Stimulated activated naive B cell treated with anti-CD40 and anti-IgM and Interleukin-4, amounts not matched to agents 10 μg/mL and 1 μg/mL and 100 μg/mL, for 72 hours (primary cell): Measurements from ENCODE around the gene GHRL.
"Not testable (repeated sequence)": the region's sequence is repeated elsewhere in the genome, so short reads cannot be mapped to it uniquely, and the experiment has no call there.

Experiments used
- ATAC-seq, 2 donors: fragments of 150-1000 bp; cut with Tn5 transposase; replicated peaks; 2 replicates each; pipeline ENCODE4 v1.10.0; 2021; ENCODE audit warnings: moderate library complexity in 1 of 2
- DNase-seq: peaks from one replicate; pipeline ENCODE4 v3.0.0; 2021
- H3K27ac Mint-ChIP-seq: one replicate; pipeline ENCODE4 v1.8.0; 2022; ENCODE audit warnings: mild to moderate bottlenecking, mixed read lengths
- H3K27me3 Mint-ChIP-seq, 2 donors: one replicate each; pipeline ENCODE4 v1.8.0; 2022; ENCODE audit warnings: mixed read lengths in 2 of 2
- H3K36me3 Mint-ChIP-seq, 2 donors: one replicate each; pipeline ENCODE4 v1.8.0; 2022; ENCODE audit warnings: mixed read lengths in 2 of 2, mild to moderate bottlenecking in 1 of 2
- H3K4me1 Mint-ChIP-seq, 2 donors: one replicate each; pipeline ENCODE4 v1.8.0; 2022; ENCODE audit warnings: mixed read lengths in 2 of 2, mild to moderate bottlenecking in 1 of 2
- H3K4me3 Mint-ChIP-seq, 2 donors: one replicate each; pipeline ENCODE4 v1.8.0; 2022; ENCODE audit warnings: mild to moderate bottlenecking in 2 of 2, mixed read lengths in 2 of 2, moderate library complexity in 1 of 2
- H3K9me3 Mint-ChIP-seq, 2 donors: one replicate each; pipeline ENCODE4 v1.8.0; 2022; ENCODE audit warnings: mixed read lengths in 2 of 2, mild to moderate bottlenecking in 1 of 2

The GHRL gene

GRCh38 chr3:10299175-10299574, 6.4 kb upstream of the GHRL start:
- ATAC-seq, result no peak
- peaks cover 42 to 52% of the 10 kb centered on the region in 2 donors for H3K36me3 Mint-ChIP-seq
- peaks cover 16 to 20% of the 10 kb centered on the region in 2 donors for H3K4me1 Mint-ChIP-seq
- DNase-seq, result no peak
- H3K27ac Mint-ChIP-seq, result peak overlapping the region; percentile 84
- no peaks in the 10 kb centered on the region for H3K9me3 Mint-ChIP-seq
- peak overlapping the region in 1 of 2 donors; percentile 15 for H3K4me3 Mint-ChIP-seq
- no peaks in the 10 kb centered on the region for H3K27me3 Mint-ChIP-seq

GRCh38 chr3:10298064-10298463, 5.3 kb upstream of the GHRL start:
- not testable (repeated sequence) for H3K9me3 Mint-ChIP-seq, DNase-seq, H3K27me3 Mint-ChIP-seq, ATAC-seq, H3K4me3 Mint-ChIP-seq, H3K27ac Mint-ChIP-seq
- peaks cover 20 to 26% of the 10 kb centered on the region in 2 donors for H3K4me1 Mint-ChIP-seq
- peaks cover 39 to 48% of the 10 kb centered on the region in 2 donors for H3K36me3 Mint-ChIP-seq

- Mint-ChIP-seq H3K27ac (peak overlapping the region; percentile 1), H3K36me3 (peaks cover 28 to 50% of the 10 kb centered on the region in 2 donors), H3K27me3 (no peaks in the 10 kb centered on the region), H3K9me3 (no peaks in the 10 kb centered on the region), H3K4me1 (peaks cover 28 to 34% of the 10 kb centered on the region in 2 donors), H3K4me3 (peak overlapping the region; percentile 9 to 52)
- ATAC-seq (no peak), DNase-seq (no peak)
Measured at GRCh38 chr3:10294030-10294586, 1.4 kb upstream of the GHRL start.

- H3K36me3 Mint-ChIP-seq, result peaks cover 36 to 62% of the 10 kb centered on the region in 2 donors
- DNase-seq (no peak), ATAC-seq (no peak)
- H3K4me3 Mint-ChIP-seq, result peak overlapping the region in 1 of 2 donors; percentile 32
- peaks cover 27 to 34% of the 10 kb centered on the region in 2 donors for H3K4me1 Mint-ChIP-seq
- H3K27me3 Mint-ChIP-seq, result no peaks in the 10 kb centered on the region
- H3K9me3 Mint-ChIP-seq, result no peaks in the 10 kb centered on the region
- H3K27ac Mint-ChIP-seq, result peak overlapping the region; percentile 87
Measured at GRCh38 chr3:10291641-10292040, 1.1 kb downstream of the GHRL start.

GRCh38 chr3:10290481-10291176, 2.1 kb downstream of the GHRL start:
- DNase-seq, result no peak
- no peak overlapping the region for H3K4me3 Mint-ChIP-seq
- no peaks in the 10 kb centered on the region for H3K9me3 Mint-ChIP-seq
- H3K27ac Mint-ChIP-seq, result peak overlapping the region; percentile 76
- H3K27me3 Mint-ChIP-seq, result no peaks in the 10 kb centered on the region
- H3K36me3 Mint-ChIP-seq, result peaks cover 33 to 66% of the 10 kb centered on the region in 2 donors
- H3K4me1 Mint-ChIP-seq, result peaks cover 28 to 34% of the 10 kb centered on the region in 2 donors
- no peak for ATAC-seq

GRCh38 chr3:10289787-10290355, 2.9 kb downstream of the GHRL start:
- Mint-ChIP-seq H3K4me1 (peaks cover 27 to 38% of the 10 kb centered on the region in 2 donors), H3K27ac (peak overlapping the region; percentile 76), H3K9me3 (no peaks in the 10 kb centered on the region), H3K4me3 (no peak overlapping the region), H3K27me3 (no peaks in the 10 kb centered on the region), H3K36me3 (peaks cover 32 to 69% of the 10 kb centered on the region in 2 donors)
- DNase-seq (no peak), ATAC-seq (no peak)

- H3K27ac Mint-ChIP-seq, result no peak overlapping the region
- peaks cover 32 to 69% of the 10 kb centered on the region in 2 donors for H3K36me3 Mint-ChIP-seq
- H3K4me3 Mint-ChIP-seq, result no peak overlapping the region
- H3K9me3 Mint-ChIP-seq, result no peaks in the 10 kb centered on the region
- peaks cover 30 to 38% of the 10 kb centered on the region in 2 donors for H3K4me1 Mint-ChIP-seq
- ATAC-seq (no peak), DNase-seq (no peak)
- no peaks in the 10 kb centered on the region for H3K27me3 Mint-ChIP-seq
Measured at GRCh38 chr3:10289077-10289476, 3.7 kb downstream of the GHRL start.

GRCh38 chr3:10288575-10288960, 4.2 kb downstream of the GHRL start:
- peaks cover 31 to 69% of the 10 kb centered on the region in 2 donors for H3K36me3 Mint-ChIP-seq
- H3K4me3 Mint-ChIP-seq, result no peak overlapping the region
- no peaks in the 10 kb centered on the region for H3K27me3 Mint-ChIP-seq
- no peak overlapping the region for H3K27ac Mint-ChIP-seq
- ATAC-seq (no peak), DNase-seq (no peak)
- peaks cover 30 to 38% of the 10 kb centered on the region in 2 donors for H3K4me1 Mint-ChIP-seq
- H3K9me3 Mint-ChIP-seq, result no peaks in the 10 kb centered on the region

GRCh38 chr3:10287936-10288574, 4.7 kb downstream of the GHRL start:
- H3K4me3 Mint-ChIP-seq, result no peak overlapping the region

GRCh38 chr3:10286596-10287295, 6.0 kb downstream of the GHRL start:
- DNase-seq, result peak; percentile 15

More at GRCh38 chr3:10287936-10288574, 4.7 kb downstream of the GHRL start:
- ATAC-seq (no peak), DNase-seq (no peak)
- Mint-ChIP-seq H3K27ac (peak overlapping the region; percentile 75), H3K36me3 (peaks cover 31 to 73% of the 10 kb centered on the region in 2 donors), H3K9me3 (no peaks in the 10 kb centered on the region), H3K4me1 (peaks cover 29 to 37% of the 10 kb centered on the region in 2 donors), H3K27me3 (no peaks in the 10 kb centered on the region)

GRCh38 chr3:10286133-10286524, 6.6 kb downstream of the GHRL start:
- H3K9me3 Mint-ChIP-seq, result no peaks in the 10 kb centered on the region
- peaks cover 13 to 25% of the 10 kb centered on the region in 2 donors for H3K4me1 Mint-ChIP-seq
- peaks cover 27 to 61% of the 10 kb centered on the region in 2 donors for H3K36me3 Mint-ChIP-seq
- no peak overlapping the region for H3K4me3 Mint-ChIP-seq
- H3K27ac Mint-ChIP-seq, result no peak overlapping the region
- H3K27me3 Mint-ChIP-seq, result no peaks in the 10 kb centered on the region
- no peak for ATAC-seq
- no peak for DNase-seq

More at GRCh38 chr3:10286596-10287295, 6.0 kb downstream of the GHRL start:
- H3K27me3 Mint-ChIP-seq, result no peaks in the 10 kb centered on the region
- H3K4me1 Mint-ChIP-seq, result peaks cover 19 to 29% of the 10 kb centered on the region in 2 donors
- ATAC-seq, result peak; percentile 38 to 48
- no peak overlapping the region for H3K4me3 Mint-ChIP-seq
- H3K36me3 Mint-ChIP-seq, result peaks cover 30 to 67% of the 10 kb centered on the region in 2 donors
- H3K9me3 Mint-ChIP-seq, result no peaks in the 10 kb centered on the region
- H3K27ac Mint-ChIP-seq, result no peak overlapping the region

GRCh38 chr3:10285272-10286132, 7.2 kb downstream of the GHRL start:
- peaks cover 27 to 57% of the 10 kb centered on the region in 2 donors for H3K36me3 Mint-ChIP-seq
- H3K27ac Mint-ChIP-seq, result peak overlapping the region; percentile 65
- peaks cover 13 to 25% of the 10 kb centered on the region in 2 donors for H3K4me1 Mint-ChIP-seq
- no peaks in the 10 kb centered on the region for H3K9me3 Mint-ChIP-seq
- ATAC-seq, result no peak
- no peak overlapping the region for H3K4me3 Mint-ChIP-seq
- no peak for DNase-seq
- no peaks in the 10 kb centered on the region for H3K27me3 Mint-ChIP-seq

GRCh38 chr3:10284496-10284895, 8.3 kb downstream of the GHRL start:
- H3K36me3 Mint-ChIP-seq, result peaks cover 28 to 61% of the 10 kb centered on the region in 2 donors
- H3K4me1 Mint-ChIP-seq, result peaks cover 13 to 25% of the 10 kb centered on the region in 2 donors
- no peaks in the 10 kb centered on the region for H3K27me3 Mint-ChIP-seq
- H3K27ac Mint-ChIP-seq, result peak overlapping the region; percentile 25
- no peak for DNase-seq
- ATAC-seq, result peak; percentile 45 to 57
- no peaks in the 10 kb centered on the region for H3K9me3 Mint-ChIP-seq
- no peak overlapping the region for H3K4me3 Mint-ChIP-seq
